ENCODE measurements around the gene ATG7. TPM values are rescaled to one million over a fixed set of nuclear protein-coding genes. Genes with fewer than 3 reads are reported as not detected.

The ATG7 gene
- total RNA-seq, 1 donor: 97.9 TPM

GRCh38 chr3:11392014-11392859 lies 120.0 kb downstream of the ATG7 start:
- TF ChIP-seq CTCF (IDR thresholded peaks at IDR 0.05; ENCODE audit: insufficient read depth, low read length): no peak
- DNase-seq (ENCODE audit: low read depth): peak; percentile 71
- no peak overlapping the region for H3K4me3 ChIP-seq (ENCODE audit: low read depth, low read length)

- TF ChIP-seq CTCF (IDR thresholded peaks at IDR 0.05; ENCODE audit: insufficient read depth, low read length): no peak
- no peak for DNase-seq (ENCODE audit: low read depth)
- H3K4me3 ChIP-seq (ENCODE audit: low read depth, low read length): no peak overlapping the region
Measured at GRCh38 chr3:11392860-11393114, 120.6 kb downstream of the ATG7 start.

GRCh38 chr3:11393401-11393800 lies 121.2 kb downstream of the ATG7 start:
- TF ChIP-seq CTCF (IDR thresholded peaks at IDR 0.05; ENCODE audit: insufficient read depth, low read length): no peak
- no peak for DNase-seq (ENCODE audit: low read depth)
- no peak overlapping the region for H3K4me3 ChIP-seq (ENCODE audit: low read depth, low read length)

- TF ChIP-seq CTCF (IDR thresholded peaks at IDR 0.05; ENCODE audit: insufficient read depth, low read length): no peak
- H3K4me3 ChIP-seq (ENCODE audit: low read depth, low read length): no peak overlapping the region
- DNase-seq (ENCODE audit: low read depth): no peak
Measured at GRCh38 chr3:11394392-11394791, 122.2 kb downstream of the ATG7 start.

GRCh38 chr3:11400213-11400612 lies 128.0 kb downstream of the ATG7 start:
- no peak for DNase-seq (ENCODE audit: low read depth)
- TF ChIP-seq CTCF (IDR thresholded peaks at IDR 0.05; ENCODE audit: insufficient read depth, low read length): no peak
- no peak overlapping the region for H3K4me3 ChIP-seq (ENCODE audit: low read depth, low read length)

- H3K4me3 ChIP-seq (ENCODE audit: low read depth, low read length): no peak overlapping the region
- no peak for TF ChIP-seq CTCF (IDR thresholded peaks at IDR 0.05; ENCODE audit: insufficient read depth, low read length)
- DNase-seq (ENCODE audit: low read depth): no peak
Measured at GRCh38 chr3:11401434-11401833, 129.2 kb downstream of the ATG7 start.

GRCh38 chr3:11405323-11405722 lies 133.1 kb downstream of the ATG7 start:
- TF ChIP-seq CTCF (IDR thresholded peaks at IDR 0.05; ENCODE audit: insufficient read depth, low read length): no peak
- H3K4me3 ChIP-seq (ENCODE audit: low read depth, low read length): no peak overlapping the region
- no peak for DNase-seq (ENCODE audit: low read depth)
